ENCODE measurements around the gene MORF4L2.

MORF4L2 gene

DNA sequence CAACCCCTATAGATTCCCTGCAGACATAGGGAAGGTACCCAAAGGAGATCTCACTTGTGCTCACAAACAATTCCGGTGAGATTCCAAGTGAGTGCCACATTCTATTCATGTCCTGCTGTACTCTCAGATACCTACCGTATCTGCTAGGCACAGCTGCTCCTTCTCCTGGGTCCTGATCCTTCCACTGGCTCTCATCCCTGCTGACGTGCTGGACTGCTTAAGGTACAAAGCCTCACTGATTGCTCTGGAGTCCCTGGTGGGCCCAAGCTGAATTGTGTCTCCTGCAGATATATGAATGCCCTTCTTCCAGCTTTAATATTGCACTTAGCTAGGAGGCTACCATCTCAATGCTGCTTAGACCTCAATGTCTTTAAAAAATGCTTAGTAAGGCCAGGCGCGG lies 55.4 kb downstream of the MORF4L2 start:
- H3K36me3 ChIP-seq (ENCODE audit: insufficient read depth, low read length) = no peaks in the 10 kb centered on the region
- H3K9ac ChIP-seq (ENCODE audit: low read depth, low read length) = no peak overlapping the region
- DNase-seq (no peak), ATAC-seq (ENCODE audit: insufficient read depth, low read depth) (no peak)
- H3K27ac ChIP-seq (ENCODE audit: low read length) = no peak overlapping the region
- TF ChIP-seq, protein P1, sequence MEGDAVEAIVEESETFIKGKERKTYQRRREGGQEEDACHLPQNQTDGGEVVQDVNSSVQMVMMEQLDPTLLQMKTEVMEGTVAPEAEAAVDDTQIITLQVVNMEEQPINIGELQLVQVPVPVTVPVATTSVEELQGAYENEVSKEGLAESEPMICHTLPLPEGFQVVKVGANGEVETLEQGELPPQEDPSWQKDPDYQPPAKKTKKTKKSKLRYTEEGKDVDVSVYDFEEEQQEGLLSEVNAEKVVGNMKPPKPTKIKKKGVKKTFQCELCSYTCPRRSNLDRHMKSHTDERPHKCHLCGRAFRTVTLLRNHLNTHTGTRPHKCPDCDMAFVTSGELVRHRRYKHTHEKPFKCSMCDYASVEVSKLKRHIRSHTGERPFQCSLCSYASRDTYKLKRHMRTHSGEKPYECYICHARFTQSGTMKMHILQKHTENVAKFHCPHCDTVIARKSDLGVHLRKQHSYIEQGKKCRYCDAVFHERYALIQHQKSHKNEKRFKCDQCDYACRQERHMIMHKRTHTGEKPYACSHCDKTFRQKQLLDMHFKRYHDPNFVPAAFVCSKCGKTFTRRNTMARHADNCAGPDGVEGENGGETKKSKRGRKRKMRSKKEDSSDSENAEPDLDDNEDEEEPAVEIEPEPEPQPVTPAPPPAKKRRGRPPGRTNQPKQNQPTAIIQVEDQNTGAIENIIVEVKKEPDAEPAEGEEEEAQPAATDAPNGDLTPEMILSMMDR (IDR thresholded peaks at IDR 0.05; ENCODE audit: borderline replicate concordance, extremely low read depth, low read length, poor library complexity, severe bottlenecking) = no peak
- TF ChIP-seq EZH2 (IDR thresholded peaks at IDR 0.05; ENCODE audit: borderline replicate concordance, low read depth, low read length, severe bottlenecking) = no peak
- no peak overlapping the region for H2AFZ ChIP-seq (ENCODE audit: low read depth, low read length)
- H4K20me1 ChIP-seq (ENCODE audit: insufficient read depth, low read length) = no peaks in the 10 kb centered on the region
- H3K27me3 ChIP-seq (ENCODE audit: insufficient read depth, low read length, poor library complexity) = no peaks in the 10 kb centered on the region
- no peak overlapping the region for H3K4me3 ChIP-seq (ENCODE audit: low read depth in 1 of 2, low read length in 2 of 2)
- H3K4me2 ChIP-seq (ENCODE audit: insufficient read depth, low read length) = no peak overlapping the region
- peaks cover 10% of the 10 kb centered on the region; the same call in 1 of the 2 replicates for H3K79me2 ChIP-seq (ENCODE audit: insufficient read depth, low read length)
- H3K4me1 ChIP-seq (ENCODE audit: insufficient read depth, low read length) = peaks cover 22% of the 10 kb centered on the region
- H3K9me3 ChIP-seq (ENCODE audit: insufficient read depth, low read length, severe bottlenecking) = no peaks in the 10 kb centered on the region

DNA sequence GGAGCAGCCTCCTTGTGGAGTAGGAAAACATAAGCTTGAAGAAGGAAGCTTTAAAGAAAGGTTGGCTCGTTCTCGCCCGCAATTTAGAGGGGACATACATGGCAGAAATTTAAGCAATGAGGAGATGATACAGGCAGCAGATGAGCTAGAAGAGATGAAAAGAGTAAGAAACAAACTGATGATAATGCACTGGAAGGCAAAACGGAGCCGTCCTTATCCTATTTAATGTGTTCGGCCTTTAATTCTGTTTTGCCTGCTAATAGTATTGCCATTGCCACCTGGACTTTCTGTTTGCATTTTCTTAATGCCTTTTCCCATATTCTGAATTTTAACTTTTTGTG lies 56.4 kb downstream of the MORF4L2 start:
- DNase-seq = no peak
- Histone ChIP-seq H4K20me1 (ENCODE audit: insufficient read depth, low read length) (no peaks in the 10 kb centered on the region), H3K79me2 (ENCODE audit: insufficient read depth, low read length) (peaks cover 10% of the 10 kb centered on the region; the same call in 1 of the 2 replicates), H2AFZ (ENCODE audit: low read depth, low read length) (peak overlapping the region; percentile 87), H3K4me2 (ENCODE audit: insufficient read depth, low read length) (peak overlapping the region; percentile 73), H3K27me3 (ENCODE audit: insufficient read depth, low read length, poor library complexity) (no peaks in the 10 kb centered on the region), H3K4me3 (ENCODE audit: low read depth in 1 of 2, low read length in 2 of 2) (peak overlapping the region; percentile 52 to 67; a peak in 3 of 4 replicates), H3K36me3 (ENCODE audit: insufficient read depth, low read length) (no peaks in the 10 kb centered on the region), H3K27ac (ENCODE audit: low read length) (no peak overlapping the region), H3K9ac (ENCODE audit: low read depth, low read length) (peak overlapping the region; percentile 82), H3K4me1 (ENCODE audit: insufficient read depth, low read length) (peaks cover 22% of the 10 kb centered on the region), H3K9me3 (ENCODE audit: insufficient read depth, low read length, severe bottlenecking) (no peaks in the 10 kb centered on the region)
- no peak for TF ChIP-seq EZH2 (IDR thresholded peaks at IDR 0.05; ENCODE audit: borderline replicate concordance, low read depth, low read length, severe bottlenecking)
- TF ChIP-seq, protein P1 (IDR thresholded peaks at IDR 0.05; ENCODE audit: borderline replicate concordance, extremely low read depth, low read length, poor library complexity, severe bottlenecking) = no peak
- no peak for ATAC-seq (ENCODE audit: insufficient read depth, low read depth)

DNA sequence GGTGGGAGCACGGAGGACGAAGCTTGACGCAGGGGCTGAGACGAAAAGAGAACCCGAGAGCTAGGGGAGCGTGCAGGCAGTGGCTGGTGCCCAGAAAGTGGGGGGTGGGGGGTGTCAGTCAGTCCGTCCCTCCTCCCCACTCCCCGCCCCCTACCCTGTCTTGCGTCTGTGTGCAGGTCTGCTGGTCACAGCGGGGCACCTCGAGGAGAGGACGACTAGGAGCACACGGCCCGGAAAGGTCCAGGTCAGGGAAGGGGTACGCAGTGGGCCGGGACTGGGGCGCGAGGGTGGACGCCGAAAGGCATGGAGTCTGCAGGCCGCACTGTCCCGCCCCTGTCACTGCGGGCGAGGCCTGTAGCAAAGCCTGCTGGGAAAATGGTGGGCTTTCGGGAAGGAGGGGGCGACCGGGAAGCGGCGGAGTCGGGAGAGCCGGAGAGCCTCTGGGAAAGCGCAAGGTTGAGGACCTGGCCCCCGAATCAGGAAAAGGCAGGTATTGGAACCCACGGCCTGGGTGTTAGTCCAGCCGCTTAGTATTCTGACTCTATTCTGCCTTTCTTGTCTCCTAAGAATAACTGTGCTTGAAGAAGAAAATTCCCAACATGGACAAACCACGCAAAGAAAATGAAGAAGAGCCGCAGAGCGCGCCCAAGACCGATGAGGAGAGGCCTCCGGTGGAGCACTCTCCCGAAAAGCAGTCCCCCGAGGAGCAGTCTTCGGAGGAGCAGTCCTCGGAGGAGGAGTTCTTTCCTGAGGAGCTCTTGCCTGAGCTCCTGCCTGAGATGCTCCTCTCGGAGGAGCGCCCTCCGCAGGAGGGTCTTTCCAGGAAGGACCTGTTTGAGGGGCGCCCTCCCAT lies 57.0 kb downstream of the MORF4L2 start:
- H3K4me1 ChIP-seq (ENCODE audit: insufficient read depth, low read length) = peaks cover 22% of the 10 kb centered on the region
- TF ChIP-seq EZH2 (IDR thresholded peaks at IDR 0.05; ENCODE audit: borderline replicate concordance, low read depth, low read length, severe bottlenecking) = no peak
- TF ChIP-seq, protein P1 (IDR thresholded peaks at IDR 0.05; ENCODE audit: borderline replicate concordance, extremely low read depth, low read length, poor library complexity, severe bottlenecking) = peak; percentile 41
- H3K9me3 ChIP-seq (ENCODE audit: insufficient read depth, low read length, severe bottlenecking) = no peaks in the 10 kb centered on the region
- peak overlapping the region; percentile 87 for H2AFZ ChIP-seq (ENCODE audit: low read depth, low read length)
- ATAC-seq (ENCODE audit: insufficient read depth, low read depth) = peak; percentile 70
- no peaks in the 10 kb centered on the region for H4K20me1 ChIP-seq (ENCODE audit: insufficient read depth, low read length)
- H3K27me3 ChIP-seq (ENCODE audit: insufficient read depth, low read length, poor library complexity) = no peaks in the 10 kb centered on the region
- peak overlapping the region; percentile 82 for H3K9ac ChIP-seq (ENCODE audit: low read depth, low read length)
- H3K79me2 ChIP-seq (ENCODE audit: insufficient read depth, low read length) = peaks cover 10% of the 10 kb centered on the region; the same call in 1 of the 2 replicates
- H3K27ac ChIP-seq (ENCODE audit: low read length) = peak overlapping the region; percentile 73
- H3K36me3 ChIP-seq (ENCODE audit: insufficient read depth, low read length) = no peaks in the 10 kb centered on the region
- peak overlapping the region; percentile 73 for H3K4me2 ChIP-seq (ENCODE audit: insufficient read depth, low read length)
- DNase-seq = peak; percentile 52
- H3K4me3 ChIP-seq (ENCODE audit: low read depth in 1 of 2, low read length in 2 of 2) = peak overlapping the region; percentile 52 to 67

Data from DND-41 (cell line).